GM21381 (cell line): Measurements from ENCODE around the gene SH3PXD2B.

Experiments
- ATAC-seq: cut with Tn5 transposase; IDR thresholded peaks from one replicate; pipeline ENCODE4 v1.9.1; 2021; ENCODE audit warnings: mild to moderate bottlenecking, moderate library complexity; ENCODE audit not compliant: unreplicated experiment

SH3PXD2B gene

GRCh38 chr5:172437445-172438318, 16.6 kb downstream of the SH3PXD2B start:
- ATAC-seq = no peak

DNA sequence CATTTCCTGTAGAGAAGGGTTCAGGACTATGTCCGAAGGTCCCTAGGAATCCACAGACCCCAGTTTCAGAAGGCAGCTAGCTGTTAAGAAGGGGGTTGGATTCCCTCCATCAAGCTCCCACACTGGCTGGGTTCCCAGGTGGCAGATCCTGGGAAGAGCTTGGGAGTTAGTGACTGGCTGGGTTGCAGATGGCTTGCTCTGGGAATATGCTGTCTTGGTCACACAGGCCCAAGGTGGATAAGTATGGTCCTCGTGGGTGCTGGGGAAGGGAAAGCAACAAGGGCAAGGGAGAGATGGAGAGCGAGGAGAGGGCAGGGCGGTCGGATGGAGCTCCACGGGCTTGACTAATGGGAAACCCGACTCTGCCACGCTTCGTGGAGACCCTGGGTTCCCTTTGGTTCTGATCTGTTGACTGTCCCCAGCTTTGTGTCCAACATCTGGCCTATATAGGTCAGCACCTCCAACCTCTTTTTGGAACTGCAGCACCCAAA, 17.4 kb downstream of the SH3PXD2B start:
- no peak for ATAC-seq

DNA sequence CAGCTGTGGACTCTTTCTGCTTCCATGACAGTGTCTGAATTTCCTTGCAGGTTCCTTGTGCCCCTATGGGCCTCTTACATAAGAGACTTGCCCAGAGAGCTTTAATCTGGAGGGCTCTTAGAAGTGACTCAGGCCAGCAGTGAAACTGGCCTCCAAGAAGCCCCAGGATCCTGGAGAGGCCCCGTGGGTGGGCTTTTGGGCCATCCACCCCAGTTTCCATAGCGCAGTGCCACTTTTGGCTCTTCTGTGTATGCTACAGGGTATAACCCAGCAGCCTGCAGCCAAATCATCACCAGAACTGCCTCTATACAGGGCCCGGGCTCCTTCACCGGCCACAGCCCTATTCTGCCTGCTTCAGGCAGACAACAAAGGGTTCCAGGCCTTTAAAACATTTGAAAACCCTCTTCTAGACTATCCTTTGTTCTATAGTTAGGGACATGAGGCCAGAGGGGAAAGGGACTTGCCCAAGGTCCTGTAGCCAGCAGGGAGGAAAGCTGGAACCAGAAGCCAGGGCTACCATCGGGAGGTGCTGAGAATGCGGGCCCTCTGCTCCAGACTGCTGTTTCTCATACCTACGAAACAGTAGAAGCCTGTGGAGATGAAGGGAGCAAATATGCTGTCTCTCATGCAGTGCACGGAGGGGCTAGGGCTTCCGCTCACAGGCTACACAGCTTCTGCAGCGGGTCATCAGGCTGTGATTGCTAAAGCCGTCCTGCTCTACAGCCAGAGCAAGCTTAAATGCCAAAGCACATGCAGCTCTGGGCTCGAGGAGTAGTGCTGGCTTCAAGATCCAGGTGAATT, 18.0 kb downstream of the SH3PXD2B start:
- no peak for ATAC-seq

- ATAC-seq = no peak
These were observed 18.8 kb downstream of the SH3PXD2B start for GRCh38 chr5:172435362-172436077.

DNA sequence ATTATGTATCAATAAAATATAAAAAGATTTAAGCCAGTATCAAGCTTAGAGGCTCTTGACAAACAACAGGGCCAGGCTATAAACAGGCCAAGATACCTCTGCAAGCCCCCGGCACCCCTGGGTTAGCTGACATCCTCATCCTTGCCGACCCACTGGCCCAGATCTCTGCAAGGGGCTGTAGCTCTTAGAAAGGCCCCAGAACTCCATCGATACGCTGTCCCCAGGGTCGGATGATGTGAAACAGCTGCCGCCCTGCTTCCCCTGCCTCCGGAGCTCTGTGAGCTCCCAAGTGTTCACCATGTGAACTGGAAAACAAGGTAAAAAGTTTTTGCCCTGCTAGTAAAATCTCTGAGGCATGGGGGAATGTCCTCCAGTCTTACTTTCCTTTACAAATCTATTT, 20.1 kb downstream of the SH3PXD2B start:
- no peak for ATAC-seq

GRCh38 chr5:172433513-172433912, 20.8 kb downstream of the SH3PXD2B start:
- no peak for ATAC-seq

DNA sequence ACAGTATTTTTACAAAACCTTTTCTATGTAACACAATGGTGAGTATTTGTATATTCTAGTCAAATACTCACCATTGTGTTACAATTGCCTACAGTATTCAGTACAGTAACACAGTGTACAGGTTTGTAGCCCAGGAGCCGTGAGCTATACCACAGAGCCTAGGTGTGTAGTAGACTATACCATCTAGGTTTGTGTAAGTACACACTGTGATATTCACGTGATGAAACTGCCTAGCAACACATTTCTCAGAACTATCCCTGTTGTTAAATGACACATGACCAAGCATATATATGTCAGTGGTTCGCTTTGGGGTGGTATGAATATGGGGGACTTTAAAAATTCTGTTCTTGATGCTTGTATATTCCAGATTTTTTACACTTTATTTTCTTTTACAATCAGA, 21.3 kb downstream of the SH3PXD2B start:
- no peak for ATAC-seq

GRCh38 chr5:172430354-172430753, 24.0 kb downstream of the SH3PXD2B start:
- no peak for ATAC-seq

GRCh38 chr5:172429201-172429940, 25.0 kb downstream of the SH3PXD2B start:
- ATAC-seq = no peak

- ATAC-seq = no peak
These were observed 25.8 kb downstream of the SH3PXD2B start for GRCh38 chr5:172428224-172429166.

DNA sequence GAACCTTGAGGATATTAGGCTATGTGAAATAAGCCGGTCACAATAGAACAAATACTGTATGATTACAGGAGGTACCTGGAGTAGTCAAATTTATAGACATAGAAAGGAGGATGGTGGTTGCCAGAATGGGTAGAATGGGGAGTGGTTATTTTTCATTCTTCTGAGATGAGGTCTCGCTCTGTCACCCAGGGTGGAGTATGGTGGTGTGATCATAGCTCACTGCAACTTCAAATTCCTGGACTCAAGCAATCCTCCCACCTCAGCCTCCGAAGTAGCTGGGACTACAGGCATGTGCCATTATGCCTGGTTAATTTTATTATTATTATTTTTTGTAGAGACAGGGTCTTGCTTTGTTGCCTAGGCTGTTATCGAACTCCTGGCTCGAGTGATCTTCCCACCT, 27.1 kb downstream of the SH3PXD2B start:
- no peak for ATAC-seq

GRCh38 chr5:172426086-172426485, 28.2 kb downstream of the SH3PXD2B start:
- no peak for ATAC-seq

DNA sequence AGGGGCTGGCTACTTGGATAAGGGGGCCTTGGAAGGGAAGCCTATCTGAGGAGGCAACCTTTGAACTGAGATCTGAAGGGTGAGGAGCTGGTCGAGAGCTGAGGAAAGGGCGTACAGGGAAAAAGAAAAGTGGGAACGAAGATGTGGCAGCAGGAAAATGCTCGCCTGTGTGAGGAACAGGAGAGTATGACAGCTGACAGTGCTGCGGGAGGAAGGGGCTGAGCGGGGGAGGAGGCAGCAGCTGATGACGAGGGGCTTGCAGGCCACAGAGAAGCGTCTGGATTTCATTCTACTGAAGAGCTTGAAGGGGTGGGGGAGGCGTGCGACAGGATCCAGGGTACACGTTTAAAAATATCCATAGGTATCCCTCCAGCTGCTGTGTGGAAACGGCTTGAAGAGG, 28.9 kb downstream of the SH3PXD2B start:
- ATAC-seq = no peak

GRCh38 chr5:172424808-172425207, 29.5 kb downstream of the SH3PXD2B start:
- ATAC-seq = no peak

DNA sequence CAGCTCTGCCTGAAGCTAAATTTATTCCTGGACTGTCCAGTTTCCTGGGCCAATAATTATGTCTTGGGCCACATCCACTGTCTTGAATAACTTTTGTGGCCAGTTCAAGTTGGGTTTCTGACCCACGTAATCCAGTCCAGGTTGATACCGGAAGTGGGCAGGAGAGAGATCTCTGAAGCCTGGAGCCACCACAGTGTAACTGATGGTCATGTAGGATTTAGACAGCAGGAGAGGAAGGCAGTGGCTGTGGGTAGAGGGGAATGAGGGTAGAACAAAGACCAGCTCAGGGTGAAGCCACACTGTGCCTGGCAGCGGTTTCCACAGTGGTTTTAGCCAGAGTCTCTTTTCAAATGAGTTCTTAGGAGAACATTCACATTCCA, 30.2 kb downstream of the SH3PXD2B start:
- ATAC-seq = no peak

- ATAC-seq = no peak
These were observed 30.8 kb downstream of the SH3PXD2B start for GRCh38 chr5:172423379-172424110.

DNA sequence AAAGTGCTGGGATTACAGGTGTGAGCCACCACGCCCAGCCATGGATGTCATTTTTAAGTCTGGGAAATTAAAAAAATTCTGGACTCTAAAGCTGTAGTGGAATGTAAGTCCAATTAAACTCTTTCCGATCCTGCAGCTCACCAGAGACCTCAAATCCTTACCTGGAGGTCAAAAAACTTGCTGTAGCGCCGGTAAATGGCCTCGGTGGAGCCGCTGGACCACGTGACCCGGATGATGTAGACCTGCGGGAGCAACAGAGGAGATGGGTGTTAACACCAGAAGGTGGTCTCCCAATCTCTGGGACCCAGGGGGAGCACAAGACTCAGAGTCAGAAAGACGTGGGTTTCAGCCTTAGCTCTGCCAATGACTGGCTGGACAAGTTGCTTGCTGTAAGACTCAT, 32.1 kb downstream of the SH3PXD2B start:
- ATAC-seq = no peak

- no peak for ATAC-seq
These were observed 33.3 kb downstream of the SH3PXD2B start for GRCh38 chr5:172421020-172421419.
